ENCODE data around the gene FBXW8.

The FBXW8 gene

DNA sequence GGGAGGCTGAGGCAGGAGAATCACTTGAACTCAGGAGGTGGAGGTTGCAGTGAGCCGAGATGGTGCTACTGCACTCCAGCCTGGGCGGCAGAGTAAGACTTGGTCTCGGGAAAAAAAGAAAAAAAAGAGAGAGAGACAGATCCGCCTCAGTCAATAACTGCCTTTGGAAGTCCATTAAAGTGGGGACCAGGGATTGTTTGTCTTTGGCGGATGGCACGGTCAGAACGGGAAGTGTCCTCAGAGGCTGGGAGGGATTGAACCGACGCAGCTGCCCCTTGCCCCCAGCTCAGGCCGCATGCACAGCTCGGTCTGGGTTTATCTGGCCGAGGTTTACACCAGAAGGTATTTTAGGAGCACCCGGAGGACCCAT is 134.0 kb downstream of the FBXW8 start (continued):
- TF ChIP-seq ZNF660 (tag by site-specific recombination; IDR thresholded peaks at IDR 0.05): no peak
- TF ChIP-seq CTCF (tag by site-specific recombination; IDR thresholded peaks at IDR 0.05): no peak
- TF ChIP-seq BCL11B (tag by site-specific recombination; IDR thresholded peaks at IDR 0.05; ENCODE audit: low read depth): no peak

- CTCF ChIA-PET: interaction anchor here (0.7 kb wide), 1 partner anchor 67 kb away, joined by 3 read pairs; no protein-coding TSS in a partner anchor
- POLR2A ChIA-PET: no interaction called here
- H3K4me3 ChIP-seq (ENCODE audit: low read depth, low read length): no peak overlapping the region
These were observed 134.6 kb downstream of the FBXW8 start for GRCh38 chr12:117045160-117046010.

GRCh38 chr12:117046011-117046369 is 135.2 kb downstream of the FBXW8 start:
- Histone ChIP-seq H3K4me3 (ENCODE audit: low read depth, low read length) (no peak overlapping the region), H3K9me3 (ENCODE audit: control insufficient read depth, insufficient read depth, low read depth, low read length) (no peaks in the 10 kb centered on the region), H3K4me1 (ENCODE audit: control insufficient read depth, insufficient read depth, low read length) (no peaks in the 10 kb centered on the region), H3K27ac (ENCODE audit: extremely low read depth, low read depth, low read length) (no peak overlapping the region), H3K36me3 (ENCODE audit: control insufficient read depth in 2 of 2, insufficient read depth in 1 of 2, low read length in 2 of 2) (no peaks in the 10 kb centered on the region)
- ChIA-PET CTCF (interaction anchor here (0.7 kb wide), 1 partner anchor 36 kb away, joined by 4 read pairs; no protein-coding TSS in a partner anchor), POLR2A (no interaction called here)
- TF ChIP-seq TRIM28 (IDR thresholded peaks at IDR 0.05; ENCODE audit: borderline replicate concordance, low read length) (no peak), ZBTB49 (tag by site-specific recombination; IDR thresholded peaks at IDR 0.05; ENCODE audit: low read depth) (no peak), KLF10 (tag by site-specific recombination; IDR thresholded peaks at IDR 0.05) (no peak), ZNF24 (tag by site-specific recombination; IDR thresholded peaks at IDR 0.05) (no peak)

More at GRCh38 chr12:117045160-117046010, 134.6 kb downstream of the FBXW8 start:
- Histone ChIP-seq H3K36me3 (ENCODE audit: control insufficient read depth in 2 of 2, insufficient read depth in 1 of 2, low read length in 2 of 2) (no peaks in the 10 kb centered on the region), H3K4me1 (ENCODE audit: control insufficient read depth, insufficient read depth, low read length) (no peaks in the 10 kb centered on the region), H3K27ac (ENCODE audit: extremely low read depth, low read depth, low read length) (no peak overlapping the region), H3K9me3 (ENCODE audit: control insufficient read depth, insufficient read depth, low read depth, low read length) (no peaks in the 10 kb centered on the region)
- TF ChIP-seq ZNF416 (tag by site-specific recombination; IDR thresholded peaks at IDR 0.05): no peak
- no peak for TF ChIP-seq ZNF629 (tag by site-specific recombination; IDR thresholded peaks at IDR 0.05)
- TF ChIP-seq GFI1B (tag by site-specific recombination; IDR thresholded peaks at IDR 0.05): no peak
- peak; percentile 79 for TF ChIP-seq ZIC2 (tag by site-specific recombination; IDR thresholded peaks at IDR 0.05)
- no peak for TF ChIP-seq ZNF776 (tag by site-specific recombination; IDR thresholded peaks at IDR 0.05; ENCODE audit: borderline replicate concordance)
- no peak for TF ChIP-seq SP3 (tag by site-specific recombination; IDR thresholded peaks at IDR 0.05)
- peak; percentile 59; the same call in 1 of the 2 replicates for TF ChIP-seq WT1 (tag by site-specific recombination; IDR thresholded peaks at IDR 0.05)

DNA sequence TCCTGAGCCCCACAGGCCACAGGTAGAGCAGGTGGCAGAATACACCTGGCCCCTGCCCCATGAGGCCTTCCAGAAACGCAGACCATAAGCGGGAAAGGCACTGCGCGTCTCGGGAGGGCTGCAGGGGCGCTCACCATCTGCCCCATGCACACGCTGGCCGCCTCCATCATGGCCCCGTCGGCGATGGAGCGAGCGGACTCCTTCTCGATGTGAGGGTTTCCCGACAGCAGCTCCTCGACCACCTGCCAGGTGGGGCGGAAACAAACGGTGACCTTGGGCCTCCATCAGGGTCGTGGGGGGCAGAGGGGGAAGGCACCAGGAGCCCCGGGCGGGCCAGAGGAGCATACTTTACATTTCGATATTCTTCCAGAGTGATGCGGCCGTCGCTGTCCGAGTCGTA is 135.7 kb downstream of the FBXW8 start:
- Histone ChIP-seq H3K27ac (ENCODE audit: extremely low read depth, low read depth, low read length) (no peak overlapping the region), H3K9me3 (ENCODE audit: control insufficient read depth, insufficient read depth, low read depth, low read length) (no peaks in the 10 kb centered on the region), H3K4me1 (ENCODE audit: control insufficient read depth, insufficient read depth, low read length) (no peaks in the 10 kb centered on the region), H3K4me3 (ENCODE audit: low read depth, low read length) (no peak overlapping the region), H3K36me3 (ENCODE audit: control insufficient read depth in 2 of 2, insufficient read depth in 1 of 2, low read length in 2 of 2) (no peaks in the 10 kb centered on the region)
- ChIA-PET CTCF (interaction anchor here (0.7 kb wide), 1 partner anchor 35 kb away, joined by 4 read pairs; no protein-coding TSS in a partner anchor), POLR2A (no interaction called here)
- TF ChIP-seq ZNF266 (tag by site-specific recombination; IDR thresholded peaks at IDR 0.05; ENCODE audit: low read depth) (no peak), ZNF514 (tag by site-specific recombination; IDR thresholded peaks at IDR 0.05) (no peak), ZNF133 (tag by site-specific recombination; IDR thresholded peaks at IDR 0.05) (no peak), ZNF521 (tag by site-specific recombination; IDR thresholded peaks at IDR 0.05) (no peak), ZNF626 (tag by site-specific recombination; IDR thresholded peaks at IDR 0.05) (no peak), ZNF426 (tag by site-specific recombination; IDR thresholded peaks at IDR 0.05) (no peak), ZFP69B (tag by site-specific recombination; IDR thresholded peaks at IDR 0.05) (no peak), TSHZ1 (tag by site-specific recombination; IDR thresholded peaks at IDR 0.05; ENCODE audit: borderline replicate concordance) (no peak)
